Glomerular visceral epithelial cell (primary cell): ENCODE results near the gene SF3B4.

Source experiments
- DNase-seq: peaks from one replicate; pipeline ENCODE4 v3.0.0-alpha.2; 2016; ENCODE audit errors: extremely low spot score

Gene SF3B4

GRCh38 chr1:149933208-149933607 lies 5.6 kb upstream of the SF3B4 start:
- no peak for DNase-seq

GRCh38 chr1:149932474-149932873 lies 4.9 kb upstream of the SF3B4 start:
- DNase-seq = no peak

- DNase-seq = no peak
Measured at GRCh38 chr1:149931212-149931790, 3.7 kb upstream of the SF3B4 start.

GRCh38 chr1:149929856-149930255 lies 2.3 kb upstream of the SF3B4 start:
- DNase-seq = no peak

- no peak for DNase-seq
Measured at GRCh38 chr1:149928401-149928724, 760 bp upstream of the SF3B4 start.

GRCh38 chr1:149927056-149927562 lies 494 bp downstream of the SF3B4 start:
- DNase-seq = peak; percentile 49

GRCh38 chr1:149926296-149926695 lies 1.3 kb downstream of the SF3B4 start:
- DNase-seq = no peak

- no peak for DNase-seq
Measured at GRCh38 chr1:149925751-149926150, 1.9 kb downstream of the SF3B4 start.

GRCh38 chr1:149925345-149925744 lies 2.3 kb downstream of the SF3B4 start:
- DNase-seq = no peak

GRCh38 chr1:149923626-149924025 lies 4.0 kb downstream of the SF3B4 start:
- no peak for DNase-seq

- peak; percentile 39 for DNase-seq
Measured at GRCh38 chr1:149917571-149918144, 9.9 kb downstream of the SF3B4 start, which contains the start of gene SV2A. Gene SV2A, minus strand, starts transcription at chr1:149917844. Its CDS starts 4,004 bp downstream, at chr1:149913840.

- DNase-seq = no peak
Measured at GRCh38 chr1:149916898-149917252, 10.7 kb downstream of the SF3B4 start.

- DNase-seq = no peak
Measured at GRCh38 chr1:149916193-149916897, 11.3 kb downstream of the SF3B4 start.

GRCh38 chr1:149915429-149916192 lies 12.0 kb downstream of the SF3B4 start:
- DNase-seq = peak; percentile 41

GRCh38 chr1:149914545-149914944 lies 13.1 kb downstream of the SF3B4 start:
- no peak for DNase-seq

- no peak for DNase-seq
Measured at GRCh38 chr1:149906570-149907075, 21.0 kb downstream of the SF3B4 start.

GRCh38 chr1:149903836-149904491 lies 23.6 kb downstream of the SF3B4 start:
- DNase-seq = no peak

GRCh38 chr1:149899460-149900284 lies 27.9 kb downstream of the SF3B4 start, which contains the start of gene BOLA1:
Gene BOLA1, plus strand, starts transcription at chr1:149899568. Its CDS starts 492 bp downstream, at chr1:149900060.
- peak; percentile 88 for DNase-seq

GRCh38 chr1:149896575-149896974 lies 31.0 kb downstream of the SF3B4 start:
- DNase-seq = no peak

GRCh38 chr1:149888999-149889289 lies 38.7 kb downstream of the SF3B4 start:
- no peak for DNase-seq
